Right ventricle myocardium superior (tissue), 1 donor: ENCODE data around the gene NACA. TPM values are rescaled to one million over a fixed set of nuclear protein-coding genes. Genes with fewer than 3 reads are reported as not detected.
"Not testable (repeated sequence)": the region's sequence is repeated elsewhere in the genome, so short reads cannot be mapped to it uniquely, and the experiment has no call there.

Source experiments
- ATAC-seq: fragments of 200-7000 bp; cut with Tn5 transposase; one replicate; pipeline ENCODE4 v1.9.1; 2020; ENCODE audit warnings: mild to moderate bottlenecking; ENCODE audit not compliant: poor library complexity
- DNase-seq: peaks from one replicate; pipeline ENCODE4 v3.0.0-alpha.2; 2020
- intact Hi-C: fragments of 100-400 bp; cut with DNase I; formaldehyde crosslinking; loops from one replicate; pipeline ENCODE4 v1.11.2; 2022
- total RNA-seq: library from RNA; stranded (reverse); fragmentation: NEBNext Ultra II Directional; extraction: Animal tissue kit (Norgen Biotek cat#: 25700); gene quantifications from one replicate; pipeline ENCODE4 v1.2.1, GENCODE V29; 2021
- donor health status: DM: no; HTN: yes; CAD: no; lungs with severe emphysema.

The NACA gene
- total RNA-seq, 1 donor from 2014 or later = 449 TPM

DNA sequence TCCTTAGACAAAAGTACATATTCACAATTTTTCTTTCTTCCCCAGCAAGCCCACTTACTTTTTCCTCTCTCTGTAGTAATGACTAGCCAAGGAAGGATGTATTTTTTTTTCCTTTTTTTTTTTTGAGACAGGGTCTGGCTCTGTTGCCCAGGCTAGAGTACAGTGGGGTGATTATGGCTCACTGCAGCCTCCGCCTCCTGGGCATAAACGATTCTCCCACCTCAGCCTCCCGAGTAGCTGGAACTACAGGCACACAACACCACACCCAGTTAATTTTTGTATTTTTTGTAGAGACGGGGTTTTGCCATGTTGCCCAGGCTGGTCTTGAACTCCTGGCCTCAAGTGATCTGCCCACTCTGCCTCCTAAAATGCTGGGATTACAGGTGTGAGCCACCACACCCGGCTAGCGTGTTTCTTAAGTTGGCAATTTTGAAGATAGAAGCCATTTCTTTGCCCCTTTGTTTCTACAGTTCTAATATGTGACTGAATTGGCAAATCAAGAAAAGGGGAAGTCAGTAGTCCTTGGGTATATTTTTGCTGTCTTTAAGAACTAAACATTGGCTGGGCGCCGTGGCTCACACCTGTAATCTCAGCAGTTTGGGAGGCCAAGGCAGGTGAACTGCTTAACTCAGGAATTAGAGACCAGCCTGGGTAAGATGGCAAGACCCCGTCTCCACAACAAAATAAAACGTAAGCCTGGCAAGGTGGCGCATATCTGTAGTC, 3.2 kb upstream of the NACA start:
- no peak for ATAC-seq
- intact Hi-C loops = no loop called here
- no peak for DNase-seq

DNA sequence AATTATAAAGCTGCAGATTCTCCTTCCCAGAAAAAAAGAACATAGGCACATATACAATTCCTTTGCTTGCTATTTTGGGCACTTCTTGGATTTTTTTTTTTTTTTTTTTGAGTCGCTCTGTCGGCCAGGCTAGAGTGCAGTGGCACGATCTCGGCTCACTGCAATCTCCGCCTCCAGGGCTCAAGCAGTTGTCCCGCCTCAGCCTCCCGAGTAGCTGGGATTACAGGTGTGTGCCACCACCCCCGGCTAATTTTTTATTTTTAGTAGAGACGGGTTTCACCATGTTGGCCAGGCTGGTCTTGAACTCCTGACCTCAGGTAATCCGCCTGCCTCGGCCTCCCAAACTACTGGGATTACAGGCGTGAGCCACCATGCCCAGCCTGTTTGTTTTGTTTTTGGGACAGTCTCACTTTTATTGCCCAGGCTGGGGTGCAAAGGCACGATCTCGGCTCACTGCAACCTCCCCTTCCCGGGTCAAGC, 1.1 kb upstream of the NACA start:
- intact Hi-C loops, DNase-seq, ATAC-seq: not testable (repeated sequence)

DNA sequence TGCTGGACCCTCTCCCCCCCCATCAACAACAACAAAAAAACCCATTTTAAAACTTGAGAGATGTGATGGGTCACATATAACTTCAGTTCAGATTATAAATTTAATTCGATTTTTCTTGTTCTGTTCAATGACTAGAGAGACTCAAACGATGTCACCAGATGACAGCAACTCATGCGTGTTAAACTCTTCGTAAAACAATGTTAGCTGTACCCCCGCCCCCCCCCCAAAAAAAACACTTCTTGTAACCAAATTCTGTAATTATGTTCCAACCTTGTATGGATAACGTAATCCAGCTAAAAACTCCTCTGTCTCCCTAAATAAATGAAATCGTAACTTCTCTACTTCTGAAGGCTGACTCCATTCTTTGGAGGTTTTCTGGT, 614 bp upstream of the NACA start:
- intact Hi-C loops = no loop called here
- no peak for ATAC-seq

DNA sequence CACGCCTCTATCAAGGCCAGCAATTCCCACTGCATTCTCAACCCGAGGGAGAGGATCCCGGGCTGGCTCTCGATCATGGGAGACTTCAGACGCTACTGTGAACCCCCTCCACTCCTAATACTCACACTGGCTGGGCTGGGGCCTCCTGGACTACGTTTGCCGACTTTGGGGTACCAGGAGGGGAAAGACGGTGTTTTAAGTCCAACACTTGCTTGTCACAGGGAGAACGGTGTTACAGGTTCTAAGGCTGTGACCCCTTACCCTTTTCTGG, 463 bp downstream of the NACA start:
- DNase-seq (no peak), ATAC-seq (peak; percentile 14)

More for the DNA sequence above, 614 bp upstream of the NACA start:
- no peak for DNase-seq

DNA sequence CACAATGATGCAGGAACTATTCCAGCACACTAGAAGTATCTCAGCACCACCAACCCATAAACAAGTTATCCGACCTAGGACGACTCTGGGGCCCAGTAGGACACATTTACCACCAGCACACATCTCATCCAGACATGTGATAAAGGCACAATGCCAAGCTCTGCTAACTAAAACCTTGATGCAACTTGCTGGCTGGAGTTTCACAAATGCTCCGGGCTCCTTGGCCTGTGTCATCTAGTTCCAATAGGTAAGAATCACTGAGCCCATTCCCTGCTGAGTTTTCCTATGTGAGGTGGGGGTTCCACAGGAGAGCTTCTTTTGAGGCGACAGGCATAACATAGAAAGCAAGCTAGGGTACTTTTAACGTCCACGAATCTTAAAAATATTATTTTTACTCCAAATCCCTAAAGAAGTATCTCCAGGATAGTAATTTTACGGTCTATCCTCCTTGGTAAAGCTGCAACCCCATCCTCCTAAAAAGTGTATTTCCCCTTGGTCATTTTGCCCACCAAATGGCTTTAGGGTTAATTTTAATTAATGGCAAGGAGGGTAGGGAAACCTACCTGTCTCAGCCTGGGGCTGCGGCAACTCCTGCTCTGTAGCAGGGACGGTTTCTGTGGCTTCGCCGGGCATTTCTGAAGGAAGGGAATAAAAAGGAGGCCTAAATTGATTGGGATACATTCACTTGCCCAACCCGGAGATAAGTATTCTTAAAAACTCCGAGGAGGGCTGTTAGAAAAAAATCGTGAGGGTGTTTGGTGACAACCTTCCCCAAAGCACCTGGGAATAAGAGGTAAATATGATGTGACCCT, 1.0 kb downstream of the NACA start:
- peak; percentile 59 for DNase-seq
- peak; percentile 63 for ATAC-seq
- intact Hi-C loops = loop anchor here (5.0 kb wide), 1 partner anchor 37 kb away; the partner anchor contains the start of gene PTGES3

More for the DNA sequence above, 463 bp downstream of the NACA start:
- intact Hi-C loops = loop anchor here (5.0 kb wide), 1 partner anchor 37 kb away; the partner anchor contains the start of gene PTGES3

DNA sequence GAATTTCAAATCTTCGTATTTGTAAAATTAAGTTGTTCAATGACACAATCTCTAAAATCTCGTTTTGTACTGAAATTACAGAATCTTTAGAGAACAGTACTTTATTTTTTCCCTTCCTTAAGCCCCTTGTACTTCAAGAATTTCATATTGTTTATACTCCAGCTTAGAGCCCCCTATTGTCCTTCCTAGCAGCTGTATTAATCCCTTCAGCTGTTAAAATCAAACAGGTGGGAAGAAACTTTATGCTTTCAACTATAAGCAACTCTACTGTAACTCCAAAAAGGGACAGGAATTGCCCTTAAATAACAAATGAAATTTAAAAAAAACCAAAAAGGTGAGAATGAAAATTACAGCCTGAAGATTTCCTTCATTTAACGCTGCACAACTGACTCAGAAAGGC, 1.7 kb downstream of the NACA start:
- DNase-seq = no peak
- no peak for ATAC-seq
- intact Hi-C loops = loop anchor here (5.0 kb wide), 1 partner anchor 36 kb away; the partner anchor contains the start of gene PTGES3

DNA sequence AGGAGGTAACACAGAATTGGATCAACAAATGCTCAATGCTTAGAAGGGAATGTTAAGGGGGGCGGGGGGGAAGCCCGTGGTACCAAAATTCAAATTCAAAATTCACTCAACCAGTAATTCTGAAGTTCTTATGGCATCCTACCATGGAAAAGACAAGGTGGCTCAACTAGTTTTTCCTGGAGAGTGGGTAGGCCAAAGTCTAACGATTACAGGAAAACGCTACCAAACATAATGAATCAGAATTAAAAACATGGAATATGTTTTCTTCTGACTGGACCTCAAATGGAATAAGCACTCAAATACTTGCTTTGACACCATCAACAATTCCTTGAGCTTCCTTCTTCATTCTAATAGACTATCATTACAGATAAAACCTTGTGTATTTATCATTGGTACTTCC, 2.3 kb downstream of the NACA start:
- ATAC-seq (no peak), DNase-seq (no peak)
- intact Hi-C loops = loop anchor here (5.0 kb wide), 1 partner anchor 36 kb away; the partner anchor contains the start of gene PTGES3

DNA sequence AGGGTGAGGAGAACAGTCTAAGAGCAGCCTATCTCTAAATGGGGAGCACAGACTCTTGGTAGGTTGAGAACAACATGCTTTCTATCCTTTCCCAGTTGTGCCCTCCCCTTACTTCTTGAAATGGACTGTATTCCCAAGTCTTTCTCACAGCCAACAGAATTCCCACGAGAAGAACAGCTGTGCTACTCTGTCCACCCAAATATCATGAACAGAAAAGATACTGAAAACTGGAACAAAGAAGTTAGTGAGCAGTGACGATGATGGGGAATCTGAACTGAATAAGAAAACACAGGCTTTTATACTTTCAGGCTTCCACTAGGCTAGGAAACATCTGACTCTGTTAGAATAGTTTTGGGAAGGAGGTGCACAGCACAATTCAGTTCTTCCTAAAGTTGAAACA, 3.4 kb downstream of the NACA start:
- ATAC-seq = no peak
- intact Hi-C loops = loop anchor here (2.0 to 5.0 kb wide), 2 partner anchors 34 to 75 kb away; partner anchors contain the start of gene PTGES3

DNA sequence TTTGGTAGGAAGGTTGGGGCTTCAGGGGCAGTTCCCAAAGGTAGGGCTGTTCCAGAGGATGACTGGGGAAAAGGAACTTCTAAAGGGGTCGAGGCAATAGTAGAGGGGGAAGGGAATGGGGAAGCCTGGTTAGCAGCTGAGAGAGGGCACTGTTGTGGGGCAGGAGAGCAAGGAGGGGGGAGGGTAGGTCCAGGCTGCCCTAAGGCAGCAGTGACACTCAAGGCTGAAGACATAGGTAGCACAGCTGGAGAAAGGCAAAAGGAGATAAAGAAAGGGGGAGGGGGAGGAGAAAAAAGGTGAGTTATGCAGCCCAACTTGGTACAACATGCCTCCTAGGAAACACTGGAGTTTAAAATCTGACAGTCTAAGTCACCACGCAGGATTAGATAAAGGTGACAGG, 3.9 kb downstream of the NACA start:
- ATAC-seq = no peak
- intact Hi-C loops = loop anchor here (2.0 to 5.0 kb wide), 2 partner anchors 34 to 74 kb away; partner anchors contain the start of gene PTGES3

More for the DNA sequence above, 3.4 kb downstream of the NACA start:
- DNase-seq = no peak

DNA sequence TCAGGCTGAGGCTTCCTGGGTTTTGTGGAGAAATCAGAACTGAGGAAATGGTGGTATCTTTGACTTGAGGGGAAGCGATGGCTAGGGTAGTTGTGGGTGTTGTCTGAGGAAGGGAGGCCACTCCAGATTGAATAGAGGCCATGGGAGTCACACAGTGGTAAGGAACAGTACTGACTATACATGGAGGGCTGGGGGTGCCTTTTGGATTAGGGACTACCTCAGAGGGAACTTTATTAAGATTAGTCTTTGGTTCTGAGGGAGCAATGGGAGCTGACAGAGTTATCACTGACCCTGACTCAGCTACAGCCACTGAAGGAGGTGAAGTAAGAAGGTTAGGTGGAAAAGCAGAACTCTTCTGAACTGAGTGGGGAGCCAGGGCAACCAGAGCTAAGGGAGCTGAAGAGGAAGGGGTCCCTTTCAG, 4.4 kb downstream of the NACA start:
- DNase-seq (no peak), ATAC-seq (no peak)
- intact Hi-C loops = loop anchor here (2.0 to 5.0 kb wide), 2 partner anchors 33 to 74 kb away; partner anchors contain the start of gene PTGES3

More for the DNA sequence above, 3.9 kb downstream of the NACA start:
- DNase-seq = no peak

DNA sequence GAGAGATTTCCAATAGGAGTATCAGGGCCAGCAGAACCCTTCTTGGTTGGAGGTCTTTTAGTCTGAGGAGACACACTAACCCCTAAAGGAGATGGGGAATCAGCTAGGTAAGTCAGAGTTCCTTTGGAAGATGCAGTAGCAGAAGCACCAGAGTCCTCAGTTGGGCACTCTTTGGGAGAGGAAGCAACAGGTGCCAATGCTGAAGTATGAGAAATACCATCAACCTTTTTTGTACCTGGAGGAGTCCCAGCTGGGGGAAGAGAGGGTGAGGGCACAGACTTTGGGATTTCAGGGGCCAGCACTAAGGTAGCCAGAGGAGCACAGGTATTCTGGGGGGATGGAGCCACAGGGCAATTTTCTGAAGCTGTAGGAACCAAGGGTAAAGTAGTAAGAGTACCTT, 6.0 kb downstream of the NACA start:
- intact Hi-C loops = no loop called here
- ATAC-seq = no peak
- DNase-seq = no peak

DNA sequence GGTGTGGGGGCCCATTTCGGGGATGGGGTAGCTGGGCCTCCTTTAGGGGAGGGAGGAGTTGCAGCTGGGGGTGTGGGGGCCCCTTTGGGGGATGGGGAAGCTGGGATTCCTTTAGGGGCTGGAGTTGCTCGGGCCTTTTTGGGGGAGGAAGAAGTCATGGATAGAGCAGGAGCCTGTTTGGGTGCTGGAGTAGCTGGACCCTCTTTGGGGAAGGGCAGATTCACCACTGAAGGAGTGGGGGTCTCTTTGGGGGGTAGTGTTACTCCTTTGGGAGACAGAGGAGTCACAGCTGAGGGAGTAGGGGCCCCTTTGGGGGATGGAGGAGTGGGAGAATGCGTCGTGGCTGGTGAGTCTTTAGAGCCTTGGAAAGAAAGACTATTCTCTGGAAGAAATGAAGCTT, 6.5 kb downstream of the NACA start:
- no peak for ATAC-seq
- DNase-seq = no peak
- intact Hi-C loops = no loop called here

DNA sequence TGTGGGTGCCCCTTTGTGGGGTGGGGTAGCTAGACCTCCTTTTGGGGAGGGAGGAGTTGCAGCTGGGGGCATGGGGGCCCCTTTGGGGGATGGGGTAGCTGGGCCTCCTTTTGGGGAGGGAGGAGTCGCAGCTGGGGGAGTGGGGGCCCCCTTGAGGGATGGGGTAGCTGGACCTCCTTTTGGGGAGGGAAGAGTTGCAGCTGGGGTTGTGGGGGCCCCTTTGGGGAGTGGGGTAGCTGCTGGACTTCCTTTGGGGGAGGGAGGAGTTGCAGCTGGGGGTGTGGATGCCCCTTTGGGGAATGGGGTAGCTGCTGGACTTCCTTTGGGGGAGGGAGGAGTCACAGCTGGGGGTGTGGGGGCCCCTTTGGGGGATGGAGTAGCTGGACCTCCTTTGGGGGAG, 7.0 kb downstream of the NACA start:
- intact Hi-C loops = no loop called here
- ATAC-seq = no peak

DNA sequence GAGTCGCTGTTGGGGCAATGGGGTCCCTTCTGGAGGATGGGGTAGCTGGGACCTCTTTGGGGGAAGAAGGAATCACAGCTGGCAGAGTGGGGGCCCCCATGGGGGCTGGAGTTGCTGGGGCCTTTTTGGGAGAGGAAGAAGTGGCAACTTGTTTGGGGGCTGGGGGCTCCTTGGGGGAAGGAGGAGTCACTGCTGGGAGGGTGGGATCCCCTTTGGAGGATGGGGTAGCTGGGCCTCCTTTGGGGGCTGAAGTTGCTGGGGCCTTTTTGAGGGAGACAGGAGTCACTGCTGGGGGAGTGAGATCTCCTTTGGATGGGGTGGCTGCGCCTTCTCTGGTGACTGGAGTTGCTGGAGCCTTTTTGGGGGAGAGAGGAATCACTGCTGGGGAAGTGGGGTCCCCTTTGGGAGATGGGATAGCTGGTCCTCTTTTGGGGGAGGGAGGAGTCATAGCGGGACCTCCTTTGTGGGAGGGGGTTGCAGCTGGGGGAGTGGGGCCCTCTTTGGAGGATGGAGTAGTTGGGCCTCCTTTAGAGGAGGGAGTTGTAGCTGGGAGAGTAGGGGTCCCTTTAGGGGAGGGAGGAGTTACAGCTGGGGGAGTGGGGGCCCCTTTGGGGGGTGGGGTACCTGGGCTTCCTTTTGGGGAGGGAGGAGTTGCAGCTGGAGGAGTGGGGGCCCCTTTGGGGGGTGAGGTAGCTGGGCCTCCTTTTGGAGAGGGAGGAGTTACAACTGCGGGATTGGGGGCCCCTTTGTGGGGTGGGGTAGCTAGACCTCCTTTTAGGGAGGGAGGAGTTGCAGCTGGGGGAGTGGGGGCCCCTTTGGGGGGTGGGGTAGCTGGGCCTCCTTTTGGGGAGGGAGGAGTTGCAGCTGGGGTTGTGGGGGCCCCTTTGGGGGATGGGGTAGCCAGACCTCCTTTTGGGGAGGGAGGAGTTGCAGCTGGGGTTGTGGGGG, 7.9 kb downstream of the NACA start:
- intact Hi-C loops = no loop called here
- ATAC-seq (no peak), DNase-seq (no peak)

More for the DNA sequence above, 7.0 kb downstream of the NACA start:
- no peak for DNase-seq

DNA sequence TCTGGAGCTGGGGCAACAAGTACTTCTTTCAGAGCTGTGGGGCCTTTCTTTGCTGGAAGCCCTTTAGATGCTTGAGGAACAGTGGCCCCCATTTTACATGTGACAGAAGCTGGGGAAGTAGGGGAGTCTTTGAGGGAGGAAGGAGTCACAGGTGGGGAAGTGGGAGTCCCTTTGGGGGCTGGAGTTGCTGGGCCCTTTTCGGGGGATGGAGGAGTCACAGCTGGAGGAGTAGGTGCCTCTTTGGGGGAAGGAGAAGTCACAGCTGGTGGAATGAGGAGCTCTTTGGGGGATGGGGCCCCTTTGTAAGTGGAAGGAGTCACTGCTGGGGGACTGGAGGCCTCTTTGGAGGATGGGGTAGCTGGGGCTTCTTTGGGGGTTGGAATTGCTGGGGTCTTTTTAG, 8.6 kb downstream of the NACA start:
- ATAC-seq = no peak
- no peak for DNase-seq
- intact Hi-C loops = no loop called here

DNA sequence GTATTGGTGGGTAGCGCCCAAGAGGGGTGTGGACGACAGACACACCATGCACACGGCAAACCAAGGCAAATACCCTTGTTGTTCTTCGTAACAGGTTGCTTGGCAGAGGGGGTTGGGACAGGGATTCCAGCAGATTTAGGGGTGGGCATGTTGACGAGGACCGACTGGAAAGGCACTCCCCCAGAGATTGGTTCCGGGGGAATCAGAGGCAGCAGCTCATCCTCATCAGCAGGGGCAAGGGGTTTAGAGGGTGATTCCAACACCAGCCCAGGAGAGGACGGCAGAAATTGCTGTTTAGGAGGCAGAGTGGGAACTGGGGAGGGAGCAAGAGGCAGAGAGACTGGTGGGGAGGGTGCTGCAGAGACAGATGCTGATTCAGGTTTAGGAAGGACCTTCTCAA, 9.3 kb downstream of the NACA start:
- intact Hi-C loops = no loop called here
- no peak for ATAC-seq

DNA sequence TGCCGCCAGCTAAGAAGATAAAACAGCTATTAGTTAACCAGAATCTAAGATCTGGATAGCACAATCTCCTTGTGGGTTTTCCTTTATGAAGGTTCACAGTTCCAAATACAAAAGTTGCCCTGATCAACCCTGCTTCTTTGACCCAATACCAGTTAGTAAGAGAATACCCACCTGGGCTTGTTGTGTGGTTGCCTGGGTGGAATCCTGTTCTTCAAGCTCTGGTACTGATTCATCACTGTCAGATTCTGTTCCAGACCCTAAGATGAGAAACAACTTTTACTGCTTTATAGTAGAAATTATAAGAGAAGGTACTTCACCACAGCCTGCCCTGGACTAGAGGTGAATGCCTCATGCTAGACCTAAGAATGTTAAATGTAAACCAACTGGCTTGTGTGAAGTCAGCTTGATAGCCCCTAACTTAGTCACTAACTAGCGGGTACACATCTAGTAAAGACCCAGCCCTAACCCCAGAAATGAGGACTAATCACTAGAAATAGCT, 10.6 kb downstream of the NACA start:
- intact Hi-C loops = no loop called here
- no peak for DNase-seq
- no peak for ATAC-seq

More for the DNA sequence above, 9.3 kb downstream of the NACA start:
- DNase-seq = no peak

DNA sequence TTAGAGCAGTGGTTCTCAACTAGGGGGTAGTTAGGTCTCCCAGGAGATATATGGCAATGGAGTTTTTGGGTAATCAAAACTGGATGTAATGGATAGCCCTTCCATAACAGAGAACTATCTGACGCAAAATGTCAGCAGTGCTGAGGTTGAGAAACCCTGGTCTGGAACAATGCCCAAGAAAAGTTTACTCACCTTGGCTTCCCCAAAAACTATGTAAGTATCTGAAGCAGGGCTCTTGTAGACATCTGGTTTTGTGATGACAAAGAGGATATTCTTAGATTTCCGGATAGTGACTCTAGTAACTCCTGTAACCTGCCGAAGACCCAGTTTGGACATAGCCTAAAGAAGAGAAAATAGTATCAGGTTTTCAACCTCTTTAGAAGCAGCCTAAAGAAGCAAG, 11.8 kb downstream of the NACA start:
- intact Hi-C loops = no loop called here
- ATAC-seq (no peak), DNase-seq (no peak)
